Hepatocyte (in vitro differentiated cells): ENCODE data around the gene GRIA1. TPM values are rescaled to one million over a fixed set of nuclear protein-coding genes. Genes with fewer than 3 reads are reported as not detected.

Experiments used
- DNase-seq: peaks from one replicate; pipeline ENCODE4 v3.0.0-alpha.2; 2016; ENCODE audit warnings: low spot score
- H2AFZ ChIP-seq: fragments of 200-600 bp; sonication (generic); 2 replicates; pipeline ENCODE4 v1.6.0; 2016; ENCODE audit warnings: antibody characterized with exemption, mild to moderate bottlenecking
- H3K27ac ChIP-seq: fragments of 200-600 bp; sonication (generic); 2 replicates; pipeline ENCODE4 v1.5.1; 2016; ENCODE audit warnings: mild to moderate bottlenecking
- H3K27me3 ChIP-seq: fragments of 200-600 bp; sonication (generic); 2 replicates; pipeline ENCODE4 v1.6.1; 2016
- H3K36me3 ChIP-seq: fragments of 200-600 bp; sonication (generic); replicated peaks from 2 replicates; pipeline ENCODE4 v1.5.1; 2016; ENCODE audit warnings: low read depth; ENCODE audit not compliant: insufficient read depth
- H3K4me1 ChIP-seq: fragments of 200-600 bp; sonication (generic); 2 replicates; pipeline ENCODE4 v1.5.1; 2016; ENCODE audit warnings: mild to moderate bottlenecking, moderate library complexity; ENCODE audit not compliant: insufficient read depth
- H3K4me2 ChIP-seq: fragments of 200-600 bp; sonication (generic); 2 replicates; pipeline ENCODE4 v1.6.0; 2016
- H3K4me3 ChIP-seq: fragments of 200-600 bp; sonication (generic); 2 replicates; pipeline ENCODE4 v1.5.1; 2016; ENCODE audit warnings: mild to moderate bottlenecking
- H3K79me2 ChIP-seq: fragments of 200-600 bp; sonication (generic); 2 replicates; pipeline ENCODE4 v1.6.0; 2017; ENCODE audit warnings: mild to moderate bottlenecking
- H3K9me2 ChIP-seq: fragments of 200-600 bp; sonication (generic); replicated peaks from 2 replicates; pipeline ENCODE4 v1.6.0; 2017; ENCODE audit warnings: mild to moderate bottlenecking; ENCODE audit not compliant: insufficient read depth
- H3K9me3 ChIP-seq: fragments of 200-600 bp; sonication (generic); 2 replicates; pipeline ENCODE4 v1.5.1; 2016; ENCODE audit warnings: low read depth, mild to moderate bottlenecking
- H4K20me1 ChIP-seq: fragments of 200-600 bp; sonication (generic); 2 replicates; pipeline ENCODE4 v1.6.0; 2016; ENCODE audit warnings: mild to moderate bottlenecking; ENCODE audit not compliant: insufficient read depth, poor library complexity, severe bottlenecking
- EZH2 ChIP-seq: fragments of 200-600 bp; sonication (generic); IDR thresholded peaks from 2 replicates; pipeline ENCODE4 v1.6.1; 2016; ENCODE audit warnings: antibody characterized with exemption, mild to moderate bottlenecking, borderline replicate concordance
- EZH2phosphoT487 ChIP-seq: fragments of 200-600 bp; sonication (generic); IDR thresholded peaks from one replicate; pipeline ENCODE4 v1.6.1; 2018; ENCODE audit warnings: antibody characterized with exemption, mild to moderate bottlenecking, low read depth, moderate library complexity; ENCODE audit not compliant: unreplicated experiment, severe bottlenecking
- WGBS: methylation state at CpG from one replicate; pipeline ENCODE4 v1.1.6; 2016; ENCODE audit warnings: low lambda C conversion rate; ENCODE audit errors: missing lambda C conversion rate; 5-methylcytosine and 5-hydroxymethylcytosine counted together
- polyA plus RNA-seq: library from polyadenylated mRNA; unstranded; fragments of >200 nt; fragmentation: Nextera tagmentation; extraction: Ambion mirVana; gene quantifications from 2 replicates; pipeline ENCODE4 v1.2.1, GENCODE V29; 2016
- total RNA-seq: library from RNA; depleted of rRNA; stranded (reverse); fragments of >200 nt; gene quantifications from 2 replicates; pipeline ENCODE4 v1.2.3, GENCODE V29; 2014
- TF ChIP-seq, protein P1 (sequence below): fragments of 200-600 bp; sonication (generic); IDR thresholded peaks from 2 replicates; pipeline ENCODE4 v1.5.1; 2016; ENCODE audit warnings: antibody characterized with exemption, mild to moderate bottlenecking; ENCODE audit not compliant: poor library complexity

Gene GRIA1
- total and polyA plus RNA-seq, 2 experiments from 2014 or later = 0.29 to 0.50 TPM

DNA sequence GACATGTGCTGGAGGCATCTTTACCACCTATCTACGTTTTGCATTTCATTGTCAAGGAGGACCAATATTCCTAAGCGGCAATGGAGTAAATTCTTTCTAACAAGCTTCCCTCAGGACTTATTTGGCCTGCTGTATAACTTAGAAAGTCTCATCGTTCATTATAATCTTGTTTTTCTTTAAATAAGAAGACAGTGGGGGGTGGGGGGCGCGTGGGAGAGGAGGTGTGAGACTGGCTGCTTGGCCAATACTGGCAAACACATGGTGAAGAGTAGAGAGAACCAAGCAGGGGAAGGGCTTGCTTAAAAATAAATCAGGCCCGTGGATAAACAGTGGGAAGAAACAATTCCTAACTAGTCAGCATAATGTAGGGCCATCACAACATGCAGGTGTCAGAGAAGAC is 217.2 kb downstream of the GRIA1 start:
- DNase-seq = no peak
- Histone ChIP-seq H3K36me3 (no peaks in the 10 kb centered on the region), H4K20me1 (no peaks in the 10 kb centered on the region), H3K79me2 (no peaks in the 10 kb centered on the region), H3K9me3 (no peaks in the 10 kb centered on the region), H3K4me3 (no peak overlapping the region), H2AFZ (no peak overlapping the region), H3K9me2 (no peaks in the 10 kb centered on the region), H3K27ac (no peak overlapping the region), H3K4me1 (no peaks in the 10 kb centered on the region), H3K27me3 (peaks cover 4% of the 10 kb centered on the region), H3K4me2 (no peak overlapping the region)
- WGBS = 87% methylated on average over 6 of the region's 6 CpGs
- TF ChIP-seq EZH2 (no peak), EZH2phosphoT487 (no peak)
- TF ChIP-seq, protein P1, sequence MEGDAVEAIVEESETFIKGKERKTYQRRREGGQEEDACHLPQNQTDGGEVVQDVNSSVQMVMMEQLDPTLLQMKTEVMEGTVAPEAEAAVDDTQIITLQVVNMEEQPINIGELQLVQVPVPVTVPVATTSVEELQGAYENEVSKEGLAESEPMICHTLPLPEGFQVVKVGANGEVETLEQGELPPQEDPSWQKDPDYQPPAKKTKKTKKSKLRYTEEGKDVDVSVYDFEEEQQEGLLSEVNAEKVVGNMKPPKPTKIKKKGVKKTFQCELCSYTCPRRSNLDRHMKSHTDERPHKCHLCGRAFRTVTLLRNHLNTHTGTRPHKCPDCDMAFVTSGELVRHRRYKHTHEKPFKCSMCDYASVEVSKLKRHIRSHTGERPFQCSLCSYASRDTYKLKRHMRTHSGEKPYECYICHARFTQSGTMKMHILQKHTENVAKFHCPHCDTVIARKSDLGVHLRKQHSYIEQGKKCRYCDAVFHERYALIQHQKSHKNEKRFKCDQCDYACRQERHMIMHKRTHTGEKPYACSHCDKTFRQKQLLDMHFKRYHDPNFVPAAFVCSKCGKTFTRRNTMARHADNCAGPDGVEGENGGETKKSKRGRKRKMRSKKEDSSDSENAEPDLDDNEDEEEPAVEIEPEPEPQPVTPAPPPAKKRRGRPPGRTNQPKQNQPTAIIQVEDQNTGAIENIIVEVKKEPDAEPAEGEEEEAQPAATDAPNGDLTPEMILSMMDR = no peak

DNA sequence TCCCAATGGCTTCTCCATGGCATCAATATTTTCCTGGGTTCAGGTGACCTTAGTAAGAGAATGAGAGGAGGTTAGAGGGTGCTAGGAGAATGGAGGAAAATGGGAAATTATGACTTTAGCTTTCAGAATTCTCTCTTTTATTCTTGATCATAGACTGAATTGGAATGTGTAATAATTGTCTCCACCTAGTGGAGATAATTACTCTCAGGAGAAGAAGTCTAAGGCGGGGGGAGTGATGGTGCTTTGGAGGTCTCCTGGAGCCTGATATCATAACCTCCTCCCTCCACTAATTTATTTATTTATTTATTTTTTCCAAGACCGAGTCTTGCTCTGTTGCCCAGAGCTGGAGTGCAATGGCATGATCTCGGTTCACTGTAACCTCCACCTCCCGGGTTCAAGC is 221.3 kb downstream of the GRIA1 start:
- WGBS = 93% methylated on average over 4 of the region's 4 CpGs
- DNase-seq = no peak
- H3K36me3 ChIP-seq = no peaks in the 10 kb centered on the region
- no peak overlapping the region for H3K27ac ChIP-seq
- H3K4me2 ChIP-seq = no peak overlapping the region
- no peaks in the 10 kb centered on the region for H3K4me1 ChIP-seq
- no peak overlapping the region for H2AFZ ChIP-seq
- no peaks in the 10 kb centered on the region for H3K9me2 ChIP-seq
- H3K79me2 ChIP-seq = no peaks in the 10 kb centered on the region
- H4K20me1 ChIP-seq = no peaks in the 10 kb centered on the region
- H3K4me3 ChIP-seq = no peak overlapping the region
- no peaks in the 10 kb centered on the region for H3K9me3 ChIP-seq
- TF ChIP-seq EZH2 (no peak), EZH2phosphoT487 (no peak)
- TF ChIP-seq, protein P1 = peak; percentile 32
- H3K27me3 ChIP-seq = peaks cover 4% of the 10 kb centered on the region

DNA sequence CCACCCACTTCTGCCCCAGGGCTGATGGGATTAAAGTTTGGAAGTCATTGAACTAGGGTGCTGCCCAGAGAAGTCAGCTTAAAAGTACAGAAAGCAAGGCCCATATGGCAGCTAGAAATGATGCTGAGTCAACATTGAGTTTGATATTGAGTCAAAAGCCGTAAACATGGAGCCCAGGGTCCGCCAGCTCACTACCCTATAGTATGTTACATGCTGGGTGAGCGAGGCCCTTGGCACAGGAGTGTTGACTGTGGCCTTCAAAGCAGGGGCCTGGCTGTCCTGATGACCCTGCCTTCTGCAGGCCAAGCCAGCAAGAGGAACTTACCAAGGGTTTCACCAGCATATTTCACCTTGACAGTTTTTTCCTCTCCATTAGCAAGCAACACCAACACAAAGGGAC is 222.5 kb downstream of the GRIA1 start:
- H4K20me1 ChIP-seq = no peaks in the 10 kb centered on the region
- 89% methylated on average over 3 of the region's 3 CpGs for WGBS
- no peak overlapping the region for H3K4me2 ChIP-seq
- DNase-seq = no peak
- H3K9me3 ChIP-seq = no peaks in the 10 kb centered on the region
- no peak overlapping the region for H3K27ac ChIP-seq
- no peaks in the 10 kb centered on the region for H3K9me2 ChIP-seq
- H3K36me3 ChIP-seq = no peaks in the 10 kb centered on the region
- H3K4me3 ChIP-seq = no peak overlapping the region
- peaks cover 4% of the 10 kb centered on the region for H3K27me3 ChIP-seq
- H2AFZ ChIP-seq = no peak overlapping the region
- TF ChIP-seq EZH2phosphoT487 (no peak), EZH2 (no peak)
- TF ChIP-seq, protein P1 = no peak
- no peaks in the 10 kb centered on the region for H3K79me2 ChIP-seq
- H3K4me1 ChIP-seq = no peaks in the 10 kb centered on the region

DNA sequence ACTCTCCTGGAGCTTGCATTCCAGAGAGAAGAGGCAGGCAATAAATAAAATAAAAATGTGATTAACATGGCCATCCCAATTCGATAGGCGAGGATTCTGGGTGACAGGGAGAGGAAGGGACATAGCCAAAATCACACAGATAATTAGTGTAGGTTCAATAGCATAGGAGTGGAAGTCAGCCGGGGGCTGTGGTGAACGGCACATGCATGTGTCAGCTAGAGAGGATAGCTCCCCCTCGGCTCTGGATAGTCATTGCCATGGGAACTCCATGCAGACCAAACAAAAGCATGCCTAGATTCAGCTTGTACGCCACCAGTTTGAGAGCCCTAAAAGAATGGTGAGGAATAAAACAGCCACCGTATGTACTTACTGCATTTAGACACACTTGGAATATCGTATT is 223.5 kb downstream of the GRIA1 start:
- Histone ChIP-seq H3K9me2 (no peaks in the 10 kb centered on the region), H3K9me3 (no peaks in the 10 kb centered on the region), H3K27ac (no peak overlapping the region), H3K4me3 (no peak overlapping the region), H3K27me3 (peaks cover 4% of the 10 kb centered on the region), H3K79me2 (no peaks in the 10 kb centered on the region), H2AFZ (no peak overlapping the region), H3K36me3 (no peaks in the 10 kb centered on the region), H3K4me1 (no peaks in the 10 kb centered on the region), H3K4me2 (no peak overlapping the region), H4K20me1 (no peaks in the 10 kb centered on the region)
- TF ChIP-seq, protein P1 = no peak
- TF ChIP-seq EZH2 (no peak), EZH2phosphoT487 (no peak)
- 88% methylated on average over 8 of the region's 8 CpGs for WGBS
- DNase-seq = no peak
